HepG2 (cell line): Measurements from ENCODE around the gene PGS1. TPM values are rescaled to one million over a fixed set of nuclear protein-coding genes. Genes with fewer than 3 reads are reported as not detected.

ENCODE experiments used
- CCAR2 ChIP-seq: fragments of 200-400 bp; formaldehyde crosslinking; optimal IDR thresholded peaks from 2 replicates; pipeline ENCODE3; 2018; ENCODE audit warnings: low read depth, mild to moderate bottlenecking, low read length, moderate library complexity
- CHD4 ChIP-seq: fragments of 200-600 bp; sonication (generic); IDR thresholded peaks from 2 replicates; pipeline ENCODE4 v1.7.0; 2017; ENCODE audit warnings: mild to moderate bottlenecking, low read length, borderline replicate concordance
- FOXC1 ChIP-seq: sonication (generic); formaldehyde crosslinking; IDR thresholded peaks from 2 replicates; pipeline ENCODE4 v1.8.0; 2022; ENCODE audit warnings: mild to moderate bottlenecking, missing genetic modification reagents, borderline replicate concordance
- MAFF ChIP-seq: IDR thresholded peaks from 2 replicates; pipeline ENCODE4 v1.6.1; 2011; ENCODE audit warnings: low read depth, low read length, improper control_type of control experiment
- RAD21 ChIP-seq: fragments of 450-650 bp; formaldehyde crosslinking; IDR thresholded peaks from 2 replicates; pipeline ENCODE4 v1.5.0; 2020; ENCODE audit warnings: mild to moderate bottlenecking
- RXRA ChIP-seq: sonication (generic); formaldehyde crosslinking; IDR thresholded peaks from 2 replicates; pipeline ENCODE4 v1.5.1; 2020; ENCODE audit warnings: missing genetic modification reagents
- SIN3B ChIP-seq: fragments of 150-350 bp; IDR thresholded peaks from 2 replicates; pipeline ENCODE4 v1.6.1; 2014; ENCODE audit warnings: low read length
- SNAPC2 ChIP-seq: sonication (generic); formaldehyde crosslinking; IDR thresholded peaks from 2 replicates; pipeline ENCODE4 v1.8.1; 2022; ENCODE audit warnings: mild to moderate bottlenecking, missing genetic modification reagents
- SNRNP70 ChIP-seq: fragments of 200-400 bp; formaldehyde crosslinking; IDR thresholded peaks from 2 replicates; pipeline ENCODE4 v1.6.1; 2017; ENCODE audit warnings: mild to moderate bottlenecking, low read depth, low read length, moderate library complexity
- TARDBP ChIP-seq: sonication (generic); formaldehyde crosslinking; IDR thresholded peaks from 2 replicates; pipeline ENCODE4 v1.8.0; 2022; ENCODE audit warnings: mild to moderate bottlenecking, missing genetic modification reagents
- ZFP36L2 ChIP-seq: sonication (generic); formaldehyde crosslinking; IDR thresholded peaks from 2 replicates; pipeline ENCODE4 v1.4.0; 2020; ENCODE audit warnings: missing genetic modification reagents
- ZNF263 ChIP-seq: sonication (generic); formaldehyde crosslinking; IDR thresholded peaks from 2 replicates; pipeline ENCODE4 v1.4.0; 2020; ENCODE audit warnings: missing genetic modification reagents
- ZSCAN21 ChIP-seq: sonication (generic); formaldehyde crosslinking; IDR thresholded peaks from 2 replicates; pipeline ENCODE4 v1.8.0; 2022; ENCODE audit warnings: mild to moderate bottlenecking, missing genetic modification reagents, moderate library complexity, borderline replicate concordance
- polyA plus RNA-seq, 8 experiments: library from polyadenylated mRNA; depleted of rRNA in 3 of 8; stranded (reverse) in 7 of 8; unstranded in 1 of 8; fragments of >200 nt; fragmentation: Illumina TruSeq in 4 of 8; extraction: Trizol in 4 of 8; gene quantifications; 2 replicates each; pipeline versions ENCODE4 v1.2.1 to v1.2.3, GENCODE V29; 2011 to 2016; ENCODE audit warnings: low read depth in 4 of 8, missing spikeins in 1 of 8, mixed read lengths in 1 of 8; ENCODE audit not compliant: insufficient read depth in 1 of 8
- total RNA-seq, 5 experiments: library from RNA; depleted of rRNA; stranded (reverse); fragments of >200 nt; fragmentation: Illumina TruSeq; extraction: Trizol; gene quantifications; 2 replicates each; pipeline ENCODE4 v1.2.3, GENCODE V29; 2016; ENCODE audit warnings: low read depth in 1 of 5
- TF ChIP-seq, protein P1 (sequence below), 2 experiments: sonication (generic) in 1 of 2; formaldehyde crosslinking in 1 of 2; IDR thresholded peaks; 2 replicates each; pipeline versions ENCODE4 v1.6.1 to v1.9.0; 2014 to 2022; ENCODE audit warnings: antibody characterized with exemption in 1 of 2, borderline replicate concordance in 1 of 2, inconsistent platforms in 1 of 2, low read depth in 1 of 2, missing genetic modification reagents in 1 of 2
- TF ChIP-seq, protein P2 (sequence below): sonication (generic); formaldehyde crosslinking; IDR thresholded peaks from 2 replicates; pipeline ENCODE4 v1.9.0; 2021; ENCODE audit warnings: missing genetic modification reagents, mild to moderate bottlenecking, borderline replicate concordance
- TF ChIP-seq, protein P3 (sequence below): sonication (generic); formaldehyde crosslinking; IDR thresholded peaks from 2 replicates; pipeline ENCODE4 v1.8.0; 2023; ENCODE audit warnings: mild to moderate bottlenecking, missing genetic modification reagents
- TF ChIP-seq, protein P4 (sequence below): sonication (generic); formaldehyde crosslinking; IDR thresholded peaks from 2 replicates; pipeline ENCODE4 v1.4.0; 2020; ENCODE audit warnings: mild to moderate bottlenecking, missing genetic modification reagents
- TF ChIP-seq, protein P5 (sequence below): IDR thresholded peaks from 2 replicates; pipeline ENCODE4 v1.6.1; 2012; ENCODE audit warnings: low read depth, low read length, improper control_type of control experiment

Gene PGS1
- total and polyA plus RNA-seq, 2 of the 13 experiments (the other 11 are each of a cell fraction or from before 2014, with no cell fraction given) = 25.9 to 31.5 TPM

DNA sequence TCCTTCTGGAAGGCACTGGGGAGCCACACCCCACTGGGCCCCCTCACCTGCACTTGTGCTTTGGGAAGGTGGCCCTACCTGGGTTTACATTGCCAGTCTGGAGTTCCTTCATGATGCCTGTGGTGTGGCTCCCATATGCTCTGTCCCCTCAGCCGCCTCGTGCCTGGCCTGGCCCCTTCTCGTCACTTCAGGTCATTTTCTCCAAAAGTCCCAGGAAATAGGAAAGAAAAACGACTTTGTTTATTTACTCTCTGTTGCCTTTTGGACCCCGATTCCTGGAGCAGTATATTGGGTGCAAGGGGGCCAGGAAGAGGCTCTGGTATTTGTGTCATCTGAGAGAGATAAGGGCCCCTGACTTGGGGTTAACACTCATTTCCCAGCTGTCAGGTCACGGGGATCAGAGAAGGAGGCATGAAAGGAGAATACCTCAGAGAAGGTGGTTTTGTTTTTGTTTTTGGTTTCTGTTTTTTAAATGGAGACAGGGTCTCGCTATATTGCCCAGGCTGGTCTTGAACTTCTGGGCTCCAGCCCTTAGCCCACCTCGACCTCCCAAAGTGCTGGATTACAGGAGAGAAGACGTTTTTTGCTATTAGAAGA is 23.3 kb upstream of the PGS1 start (continued):
- TF ChIP-seq MAFF (no peak), FOXC1 (CRISPR knock-in tag) (no peak), SIN3B (no peak), ZFP36L2 (CRISPR knock-in tag) (no peak), RAD21 (CRISPR knock-in tag) (no peak), RXRA (no peak), ZNF263 (CRISPR knock-in tag) (no peak), ZSCAN21 (CRISPR knock-in tag) (no peak), SNRNP70 (no peak), CHD4 (no peak), SNAPC2 (CRISPR knock-in tag) (no peak), TARDBP (no peak), CCAR2 (no peak)
- TF ChIP-seq, protein P1, sequence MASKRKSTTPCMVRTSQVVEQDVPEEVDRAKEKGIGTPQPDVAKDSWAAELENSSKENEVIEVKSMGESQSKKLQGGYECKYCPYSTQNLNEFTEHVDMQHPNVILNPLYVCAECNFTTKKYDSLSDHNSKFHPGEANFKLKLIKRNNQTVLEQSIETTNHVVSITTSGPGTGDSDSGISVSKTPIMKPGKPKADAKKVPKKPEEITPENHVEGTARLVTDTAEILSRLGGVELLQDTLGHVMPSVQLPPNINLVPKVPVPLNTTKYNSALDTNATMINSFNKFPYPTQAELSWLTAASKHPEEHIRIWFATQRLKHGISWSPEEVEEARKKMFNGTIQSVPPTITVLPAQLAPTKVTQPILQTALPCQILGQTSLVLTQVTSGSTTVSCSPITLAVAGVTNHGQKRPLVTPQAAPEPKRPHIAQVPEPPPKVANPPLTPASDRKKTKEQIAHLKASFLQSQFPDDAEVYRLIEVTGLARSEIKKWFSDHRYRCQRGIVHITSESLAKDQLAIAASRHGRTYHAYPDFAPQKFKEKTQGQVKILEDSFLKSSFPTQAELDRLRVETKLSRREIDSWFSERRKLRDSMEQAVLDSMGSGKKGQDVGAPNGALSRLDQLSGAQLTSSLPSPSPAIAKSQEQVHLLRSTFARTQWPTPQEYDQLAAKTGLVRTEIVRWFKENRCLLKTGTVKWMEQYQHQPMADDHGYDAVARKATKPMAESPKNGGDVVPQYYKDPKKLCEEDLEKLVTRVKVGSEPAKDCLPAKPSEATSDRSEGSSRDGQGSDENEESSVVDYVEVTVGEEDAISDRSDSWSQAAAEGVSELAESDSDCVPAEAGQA (IDR thresholded peaks at IDR 0.05; ENCODE audit: low read depth) = no peak
- TF ChIP-seq, protein P1 (CRISPR knock-in tag; IDR thresholded peaks at IDR 0.05; ENCODE audit: borderline replicate concordance) = no peak
- TF ChIP-seq, protein P2, sequence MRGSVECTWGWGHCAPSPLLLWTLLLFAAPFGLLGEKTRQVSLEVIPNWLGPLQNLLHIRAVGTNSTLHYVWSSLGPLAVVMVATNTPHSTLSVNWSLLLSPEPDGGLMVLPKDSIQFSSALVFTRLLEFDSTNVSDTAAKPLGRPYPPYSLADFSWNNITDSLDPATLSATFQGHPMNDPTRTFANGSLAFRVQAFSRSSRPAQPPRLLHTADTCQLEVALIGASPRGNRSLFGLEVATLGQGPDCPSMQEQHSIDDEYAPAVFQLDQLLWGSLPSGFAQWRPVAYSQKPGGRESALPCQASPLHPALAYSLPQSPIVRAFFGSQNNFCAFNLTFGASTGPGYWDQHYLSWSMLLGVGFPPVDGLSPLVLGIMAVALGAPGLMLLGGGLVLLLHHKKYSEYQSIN (CRISPR knock-in tag) = no peak
- TF ChIP-seq, protein P3, sequence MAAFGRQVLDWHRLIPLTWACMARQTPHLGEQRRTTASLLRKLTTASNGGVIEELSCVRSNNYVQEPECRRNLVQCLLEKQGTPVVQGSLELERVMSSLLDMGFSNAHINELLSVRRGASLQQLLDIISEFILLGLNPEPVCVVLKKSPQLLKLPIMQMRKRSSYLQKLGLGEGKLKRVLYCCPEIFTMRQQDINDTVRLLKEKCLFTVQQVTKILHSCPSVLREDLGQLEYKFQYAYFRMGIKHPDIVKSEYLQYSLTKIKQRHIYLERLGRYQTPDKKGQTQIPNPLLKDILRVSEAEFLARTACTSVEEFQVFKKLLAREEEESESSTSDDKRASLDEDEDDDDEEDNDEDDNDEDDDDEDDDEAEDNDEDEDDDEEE (CRISPR knock-in tag) = no peak
- TF ChIP-seq, protein P4, sequence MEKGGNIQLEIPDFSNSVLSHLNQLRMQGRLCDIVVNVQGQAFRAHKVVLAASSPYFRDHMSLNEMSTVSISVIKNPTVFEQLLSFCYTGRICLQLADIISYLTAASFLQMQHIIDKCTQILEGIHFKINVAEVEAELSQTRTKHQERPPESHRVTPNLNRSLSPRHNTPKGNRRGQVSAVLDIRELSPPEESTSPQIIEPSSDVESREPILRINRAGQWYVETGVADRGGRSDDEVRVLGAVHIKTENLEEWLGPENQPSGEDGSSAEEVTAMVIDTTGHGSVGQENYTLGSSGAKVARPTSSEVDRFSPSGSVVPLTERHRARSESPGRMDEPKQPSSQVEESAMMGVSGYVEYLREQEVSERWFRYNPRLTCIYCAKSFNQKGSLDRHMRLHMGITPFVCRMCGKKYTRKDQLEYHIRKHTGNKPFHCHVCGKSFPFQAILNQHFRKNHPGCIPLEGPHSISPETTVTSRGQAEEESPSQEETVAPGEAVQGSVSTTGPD (CRISPR knock-in tag) = no peak
- TF ChIP-seq, protein P5, sequence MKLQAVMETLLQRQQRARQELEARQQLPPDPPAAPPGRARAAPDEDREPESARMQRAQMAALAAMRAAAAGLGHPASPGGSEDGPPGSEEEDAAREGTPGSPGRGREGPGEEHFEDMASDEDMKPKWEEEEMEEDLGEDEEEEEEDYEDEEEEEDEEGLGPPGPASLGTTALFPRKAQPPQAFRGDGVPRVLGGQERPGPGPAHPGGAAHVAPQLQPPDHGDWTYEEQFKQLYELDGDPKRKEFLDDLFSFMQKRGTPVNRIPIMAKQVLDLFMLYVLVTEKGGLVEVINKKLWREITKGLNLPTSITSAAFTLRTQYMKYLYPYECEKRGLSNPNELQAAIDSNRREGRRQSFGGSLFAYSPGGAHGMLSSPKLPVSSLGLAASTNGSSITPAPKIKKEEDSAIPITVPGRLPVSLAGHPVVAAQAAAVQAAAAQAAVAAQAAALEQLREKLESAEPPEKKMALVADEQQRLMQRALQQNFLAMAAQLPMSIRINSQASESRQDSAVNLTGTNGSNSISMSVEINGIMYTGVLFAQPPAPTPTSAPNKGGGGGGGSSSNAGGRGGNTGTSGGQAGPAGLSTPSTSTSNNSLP = no peak
